WTC11 (cell line): ENCODE data around the gene LGR6. TPM values are rescaled to one million over a fixed set of nuclear protein-coding genes. Genes with fewer than 3 reads are reported as not detected.
"Not testable (repeated sequence)": the region's sequence is repeated elsewhere in the genome, so short reads cannot be mapped to it uniquely, and the experiment has no call there.

Experiments
- ATAC-seq: fragments of 200-7000 bp; cut with Tn5 transposase; 2 replicates; pipeline ENCODE4 v1.10.0; 2021; ENCODE audit warnings: mild to moderate bottlenecking, moderate library complexity
- CTCF ChIA-PET: fragments of 300-600 bp; sonication (Branson Sonifier 250); formaldehyde crosslinking; loops from one replicate; lab custom pipeline; 2021; ENCODE audit warnings: antibody characterized with exemption; lab: Charles Lee
- POLR2A ChIA-PET: fragments of 350-600 bp; sonication (Branson Sonifier 250); formaldehyde crosslinking; loops from one replicate; lab custom pipeline; 2021; ENCODE audit warnings: antibody characterized with exemption; lab: Charles Lee
- DNase-seq: peaks from one replicate; pipeline ENCODE4 v3.0.0; 2021; ENCODE audit warnings: low spot score
- H3K27ac Mint-ChIP-seq: 2 replicates; pipeline ENCODE4 v1.8.0; 2021; ENCODE audit warnings: mixed read lengths
- H3K27me3 Mint-ChIP-seq: 2 replicates; pipeline ENCODE4 v1.8.0; 2021; ENCODE audit warnings: low read depth, mild to moderate bottlenecking, moderate library complexity, mixed read lengths
- H3K36me3 Mint-ChIP-seq: 2 replicates; pipeline ENCODE4 v1.8.0; 2021; ENCODE audit warnings: mixed read lengths
- H3K4me1 Mint-ChIP-seq: 2 replicates; pipeline ENCODE4 v1.8.0; 2022; ENCODE audit warnings: mixed read lengths
- H3K4me3 Mint-ChIP-seq: 2 replicates; pipeline ENCODE4 v1.8.0; 2021; ENCODE audit warnings: mild to moderate bottlenecking, moderate library complexity, mixed read lengths
- H3K9me3 Mint-ChIP-seq: 2 replicates; pipeline ENCODE4 v1.8.0; 2021; ENCODE audit warnings: mixed read lengths
- E2F5 ChIP-seq: sonication (generic); formaldehyde crosslinking; IDR thresholded peaks from 2 replicates; pipeline ENCODE4 v1.8.1; 2022; ENCODE audit warnings: mild to moderate bottlenecking, moderate library complexity, missing genetic modification reagents
- EMX1 ChIP-seq: fragments of 250-450 bp; sonication (Bioruptor Pico); IDR thresholded peaks from 2 replicates; pipeline ENCODE4 v1.8.0; 2021; ENCODE audit warnings: mild to moderate bottlenecking
- ETV6 ChIP-seq: sonication (generic); formaldehyde crosslinking; IDR thresholded peaks from 2 replicates; pipeline ENCODE4 v1.8.1; 2022; ENCODE audit warnings: mild to moderate bottlenecking, missing genetic modification reagents
- IRF2 ChIP-seq: sonication (generic); formaldehyde crosslinking; IDR thresholded peaks from 2 replicates; pipeline ENCODE4 v1.8.0; 2022; ENCODE audit warnings: low read depth, missing genetic modification reagents, borderline replicate concordance
- STAT6 ChIP-seq: sonication (generic); formaldehyde crosslinking; conservative IDR thresholded peaks from 2 replicates; pipeline ENCODE4 v1.8.1; 2023; ENCODE audit warnings: mild to moderate bottlenecking, low read depth, missing genetic modification reagents, moderate library complexity
- TEAD1 ChIP-seq: sonication (generic); formaldehyde crosslinking; IDR thresholded peaks from 2 replicates; pipeline ENCODE4 v1.8.0; 2022; ENCODE audit warnings: mild to moderate bottlenecking, missing genetic modification reagents
- total RNA-seq: library from RNA; stranded (reverse); gene quantifications from 3 replicates; pipeline ENCODE4 v1.2.3, GENCODE V29; 2021
- TF ChIP-seq, protein P1 (sequence below): sonication (generic); formaldehyde crosslinking; IDR thresholded peaks from 2 replicates; pipeline ENCODE4 v1.8.1; 2023; ENCODE audit warnings: mild to moderate bottlenecking, missing genetic modification reagents, borderline replicate concordance
- TF ChIP-seq, protein P2 (sequence below): fragments of 250-450 bp; sonication (Bioruptor Pico); conservative IDR thresholded peaks from 2 replicates; pipeline ENCODE4 v1.9.0; 2021; ENCODE audit warnings: mild to moderate bottlenecking
- TF ChIP-seq, protein P3 (sequence below): sonication (generic); formaldehyde crosslinking; IDR thresholded peaks from 2 replicates; pipeline ENCODE4 v1.8.1; 2023; ENCODE audit warnings: mild to moderate bottlenecking, missing genetic modification reagents
- TF ChIP-seq, protein P4 (sequence below): fragments of 250-450 bp; sonication (Bioruptor Pico); IDR thresholded peaks from 2 replicates; pipeline ENCODE4 v1.9.0; 2021; ENCODE audit warnings: moderate library complexity, mild to moderate bottlenecking, inconsistent platforms, borderline replicate concordance
- TF ChIP-seq, protein P5 (sequence below): fragments of 250-450 bp; sonication (Bioruptor Pico); IDR thresholded peaks from 2 replicates; pipeline ENCODE4 v1.9.0; 2021; ENCODE audit warnings: mild to moderate bottlenecking

The LGR6 gene
- total RNA-seq, 1 experiment from 2014 or later: 1.1 TPM

DNA sequence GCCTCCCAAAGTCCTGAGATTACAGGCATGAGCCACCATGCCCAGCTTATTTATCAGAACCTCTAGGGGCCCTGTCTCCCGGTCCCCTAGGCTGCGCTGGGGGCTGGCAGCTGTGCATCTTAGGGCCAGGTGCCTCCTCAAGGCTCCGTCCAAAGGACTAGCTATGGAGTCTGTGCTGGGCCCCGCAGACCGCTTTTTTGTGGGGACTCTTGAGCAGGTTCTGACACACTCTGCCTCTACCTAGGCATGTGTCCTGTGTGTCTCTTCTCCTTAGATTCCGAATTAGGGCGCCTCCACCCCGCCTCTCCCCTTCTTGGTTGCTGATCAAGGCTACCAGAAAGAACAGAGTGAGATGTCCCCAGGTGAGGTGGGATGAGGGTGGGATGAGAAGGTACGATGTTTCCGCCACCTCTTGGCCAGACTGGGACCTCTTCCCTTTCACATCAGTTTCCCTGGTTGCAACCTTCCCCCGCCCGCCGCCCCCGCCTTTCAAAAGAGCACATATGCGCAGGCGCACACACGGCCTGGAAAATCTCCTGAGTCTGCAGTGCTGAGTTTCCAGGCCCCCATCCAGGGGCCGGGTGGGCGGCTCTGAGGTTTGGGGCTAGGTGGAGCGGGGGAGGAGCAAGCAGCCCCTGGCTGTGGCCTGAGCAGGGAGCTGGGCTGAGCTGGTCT, 28.2 kb upstream of the LGR6 start (continued):
- TF ChIP-seq, protein P1, sequence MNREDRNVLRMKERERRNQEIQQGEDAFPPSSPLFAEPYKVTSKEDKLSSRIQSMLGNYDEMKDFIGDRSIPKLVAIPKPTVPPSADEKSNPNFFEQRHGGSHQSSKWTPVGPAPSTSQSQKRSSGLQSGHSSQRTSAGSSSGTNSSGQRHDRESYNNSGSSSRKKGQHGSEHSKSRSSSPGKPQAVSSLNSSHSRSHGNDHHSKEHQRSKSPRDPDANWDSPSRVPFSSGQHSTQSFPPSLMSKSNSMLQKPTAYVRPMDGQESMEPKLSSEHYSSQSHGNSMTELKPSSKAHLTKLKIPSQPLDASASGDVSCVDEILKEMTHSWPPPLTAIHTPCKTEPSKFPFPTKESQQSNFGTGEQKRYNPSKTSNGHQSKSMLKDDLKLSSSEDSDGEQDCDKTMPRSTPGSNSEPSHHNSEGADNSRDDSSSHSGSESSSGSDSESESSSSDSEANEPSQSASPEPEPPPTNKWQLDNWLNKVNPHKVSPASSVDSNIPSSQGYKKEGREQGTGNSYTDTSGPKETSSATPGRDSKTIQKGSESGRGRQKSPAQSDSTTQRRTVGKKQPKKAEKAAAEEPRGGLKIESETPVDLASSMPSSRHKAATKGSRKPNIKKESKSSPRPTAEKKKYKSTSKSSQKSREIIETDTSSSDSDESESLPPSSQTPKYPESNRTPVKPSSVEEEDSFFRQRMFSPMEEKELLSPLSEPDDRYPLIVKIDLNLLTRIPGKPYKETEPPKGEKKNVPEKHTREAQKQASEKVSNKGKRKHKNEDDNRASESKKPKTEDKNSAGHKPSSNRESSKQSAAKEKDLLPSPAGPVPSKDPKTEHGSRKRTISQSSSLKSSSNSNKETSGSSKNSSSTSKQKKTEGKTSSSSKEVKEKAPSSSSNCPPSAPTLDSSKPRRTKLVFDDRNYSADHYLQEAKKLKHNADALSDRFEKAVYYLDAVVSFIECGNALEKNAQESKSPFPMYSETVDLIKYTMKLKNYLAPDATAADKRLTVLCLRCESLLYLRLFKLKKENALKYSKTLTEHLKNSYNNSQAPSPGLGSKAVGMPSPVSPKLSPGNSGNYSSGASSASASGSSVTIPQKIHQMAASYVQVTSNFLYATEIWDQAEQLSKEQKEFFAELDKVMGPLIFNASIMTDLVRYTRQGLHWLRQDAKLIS (CRISPR knock-in tag): no peak

GRCh38 chr1:202165942-202166843, 27.4 kb upstream of the LGR6 start:
- ATAC-seq (no peak), DNase-seq (no peak)
- ChIA-PET POLR2A (no interaction called here), CTCF (interaction anchor here (0.9 to 6.0 kb wide), 9 partner anchors 8 to 71 kb away, joined by 3 to 73 read pairs (median 5); no protein-coding TSS in a partner anchor)
- H3K36me3 Mint-ChIP-seq: no peaks in the 10 kb centered on the region
- H3K27me3 Mint-ChIP-seq: no peaks in the 10 kb centered on the region; the same call in 1 of the 2 replicates
- no peaks in the 10 kb centered on the region for H3K9me3 Mint-ChIP-seq
- peaks cover 29% of the 10 kb centered on the region for H3K4me1 Mint-ChIP-seq
- no peak overlapping the region for H3K27ac Mint-ChIP-seq
- H3K4me3 Mint-ChIP-seq: no peak overlapping the region
- TF ChIP-seq, protein P2, sequence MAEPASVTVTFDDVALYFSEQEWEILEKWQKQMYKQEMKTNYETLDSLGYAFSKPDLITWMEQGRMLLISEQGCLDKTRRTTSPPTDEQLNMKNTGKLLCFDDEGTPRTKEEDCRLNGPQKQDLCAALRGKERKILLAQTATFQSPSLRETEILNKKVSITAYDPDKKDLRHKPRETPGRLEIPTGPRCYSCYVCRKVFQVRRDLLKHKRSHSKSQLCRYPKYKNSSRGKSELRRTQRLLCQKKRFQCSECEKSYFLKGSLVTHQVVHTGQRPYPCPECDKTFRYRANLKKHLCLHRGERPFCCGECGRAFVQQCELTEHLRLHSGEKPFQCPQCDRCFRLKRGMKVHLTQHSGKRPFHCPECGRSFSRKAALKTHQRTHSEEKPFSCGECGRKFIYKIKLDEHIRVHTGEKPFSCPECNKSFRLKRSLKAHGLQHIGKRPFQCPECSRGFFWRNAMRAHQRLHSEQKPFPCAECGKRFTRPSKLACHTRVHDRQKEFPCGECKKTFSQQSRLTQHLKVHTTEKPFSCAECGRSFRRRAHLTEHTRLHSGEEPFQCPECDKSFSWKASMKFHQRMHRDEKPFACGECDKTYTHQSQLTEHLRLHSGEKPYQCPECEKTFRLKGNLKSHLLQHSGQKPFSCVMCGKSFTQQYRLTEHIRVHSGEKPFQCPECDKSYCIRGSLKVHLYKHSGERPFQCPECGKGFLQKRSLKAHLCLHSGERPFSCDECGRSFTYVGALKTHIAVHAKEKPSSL (CRISPR knock-in tag): no peak
- TF ChIP-seq E2F5 (CRISPR knock-in tag) (no peak), STAT6 (CRISPR knock-in tag) (no peak), ETV6 (CRISPR knock-in tag) (no peak), EMX1 (CRISPR knock-in tag) (no peak), IRF2 (CRISPR knock-in tag) (no peak), TEAD1 (CRISPR knock-in tag) (no peak)
- TF ChIP-seq, protein P3, sequence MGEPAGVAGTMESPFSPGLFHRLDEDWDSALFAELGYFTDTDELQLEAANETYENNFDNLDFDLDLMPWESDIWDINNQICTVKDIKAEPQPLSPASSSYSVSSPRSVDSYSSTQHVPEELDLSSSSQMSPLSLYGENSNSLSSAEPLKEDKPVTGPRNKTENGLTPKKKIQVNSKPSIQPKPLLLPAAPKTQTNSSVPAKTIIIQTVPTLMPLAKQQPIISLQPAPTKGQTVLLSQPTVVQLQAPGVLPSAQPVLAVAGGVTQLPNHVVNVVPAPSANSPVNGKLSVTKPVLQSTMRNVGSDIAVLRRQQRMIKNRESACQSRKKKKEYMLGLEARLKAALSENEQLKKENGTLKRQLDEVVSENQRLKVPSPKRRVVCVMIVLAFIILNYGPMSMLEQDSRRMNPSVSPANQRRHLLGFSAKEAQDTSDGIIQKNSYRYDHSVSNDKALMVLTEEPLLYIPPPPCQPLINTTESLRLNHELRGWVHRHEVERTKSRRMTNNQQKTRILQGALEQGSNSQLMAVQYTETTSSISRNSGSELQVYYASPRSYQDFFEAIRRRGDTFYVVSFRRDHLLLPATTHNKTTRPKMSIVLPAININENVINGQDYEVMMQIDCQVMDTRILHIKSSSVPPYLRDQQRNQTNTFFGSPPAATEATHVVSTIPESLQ (CRISPR knock-in tag): no peak
- TF ChIP-seq, protein P4, sequence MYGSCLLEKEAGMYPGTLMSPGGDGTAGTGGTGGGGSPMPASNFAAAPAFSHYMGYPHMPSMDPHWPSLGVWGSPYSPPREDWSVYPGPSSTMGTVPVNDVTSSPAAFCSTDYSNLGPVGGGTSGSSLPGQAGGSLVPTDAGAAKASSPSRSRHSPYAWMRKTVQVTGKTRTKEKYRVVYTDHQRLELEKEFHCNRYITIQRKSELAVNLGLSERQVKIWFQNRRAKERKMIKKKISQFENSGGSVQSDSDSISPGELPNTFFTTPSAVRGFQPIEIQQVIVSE (CRISPR knock-in tag): no peak
- TF ChIP-seq, protein P5, sequence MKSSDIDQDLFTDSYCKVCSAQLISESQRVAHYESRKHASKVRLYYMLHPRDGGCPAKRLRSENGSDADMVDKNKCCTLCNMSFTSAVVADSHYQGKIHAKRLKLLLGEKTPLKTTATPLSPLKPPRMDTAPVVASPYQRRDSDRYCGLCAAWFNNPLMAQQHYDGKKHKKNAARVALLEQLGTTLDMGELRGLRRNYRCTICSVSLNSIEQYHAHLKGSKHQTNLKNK: no peak
- TF ChIP-seq, protein P1 (CRISPR knock-in tag): no peak
- TF ChIP-seq, all 79 proteins: peak for 0

- ATAC-seq, POLR2A ChIA-PET, H3K9me3 Mint-ChIP-seq, H3K27ac Mint-ChIP-seq, H3K27me3 Mint-ChIP-seq, DNase-seq, H3K36me3 Mint-ChIP-seq, H3K4me3 Mint-ChIP-seq: not testable (repeated sequence)
- H3K4me1 Mint-ChIP-seq: peaks cover 23% of the 10 kb centered on the region
- CTCF ChIA-PET: interaction anchor here (6.0 kb wide), 1 partner anchor 12 kb away, joined by 73 read pairs; no protein-coding TSS in a partner anchor
Observed at GRCh38 chr1:202167054-202167453, 26.5 kb upstream of the LGR6 start.
